ENCODE results near the gene P2RY8.

P2RY8 gene

GRCh38 chrX:1537031-1537715 is at the start of gene P2RY8:
Gene P2RY8 (minus strand): TSS chrX:1537185. CDS start chrX:1466558, 70,627 bp downstream.
- peak; percentile 57 for TF ChIP-seq CTCF (IDR thresholded peaks at IDR 0.05; ENCODE audit: extremely low read depth, insufficient read depth, missing control alignments)
- DNase-seq (ENCODE audit: low spot score) = peak; percentile 64
- in situ Hi-C loops (cut with MboI; ENCODE audit: low pct_unique_long_range_greater_than_20kb, low sequenced_read_pairs, unreplicated experiment) = no loop called here

- no peak for DNase-seq (ENCODE audit: low spot score)
- in situ Hi-C loops (cut with MboI; ENCODE audit: low pct_unique_long_range_greater_than_20kb, low sequenced_read_pairs, unreplicated experiment) = no loop called here
- no peak for TF ChIP-seq CTCF (IDR thresholded peaks at IDR 0.05; ENCODE audit: extremely low read depth, insufficient read depth, missing control alignments)
Observed at GRCh38 chrX:1584237-1585011, 47.4 kb upstream of the P2RY8 start.

GRCh38 chrX:1582686-1583437 is 45.9 kb upstream of the P2RY8 start:
- peak; percentile 75 for DNase-seq (ENCODE audit: low spot score)
- TF ChIP-seq CTCF (IDR thresholded peaks at IDR 0.05; ENCODE audit: extremely low read depth, insufficient read depth, missing control alignments) = peak; percentile 26
- in situ Hi-C loops (cut with MboI; ENCODE audit: low pct_unique_long_range_greater_than_20kb, low sequenced_read_pairs, unreplicated experiment) = no loop called here

GRCh38 chrX:1581132-1581531 is 44.1 kb upstream of the P2RY8 start:
- DNase-seq (ENCODE audit: low spot score) = peak; percentile 49
- in situ Hi-C loops (cut with MboI; ENCODE audit: low pct_unique_long_range_greater_than_20kb, low sequenced_read_pairs, unreplicated experiment) = no loop called here
- TF ChIP-seq CTCF (IDR thresholded peaks at IDR 0.05; ENCODE audit: extremely low read depth, insufficient read depth, missing control alignments) = peak; percentile 73

- TF ChIP-seq CTCF (IDR thresholded peaks at IDR 0.05; ENCODE audit: extremely low read depth, insufficient read depth, missing control alignments) = no peak
- in situ Hi-C loops (cut with MboI; ENCODE audit: low pct_unique_long_range_greater_than_20kb, low sequenced_read_pairs, unreplicated experiment) = no loop called here
- DNase-seq (ENCODE audit: low spot score) = no peak
Observed at GRCh38 chrX:1578511-1579173, 41.7 kb upstream of the P2RY8 start.

GRCh38 chrX:1577845-1578244 is 40.9 kb upstream of the P2RY8 start:
- TF ChIP-seq CTCF (IDR thresholded peaks at IDR 0.05; ENCODE audit: extremely low read depth, insufficient read depth, missing control alignments) = no peak
- no peak for DNase-seq (ENCODE audit: low spot score)
- in situ Hi-C loops (cut with MboI; ENCODE audit: low pct_unique_long_range_greater_than_20kb, low sequenced_read_pairs, unreplicated experiment) = no loop called here

Data from GM13977 (cell line).